ENCODE measurements around the gene PITPNM1. TPM values are rescaled to one million over a fixed set of nuclear protein-coding genes. Genes with fewer than 3 reads are reported as not detected.
A peak's percentile ranks its signal among the peaks of the same experiment; 100 is the strongest.

Gene PITPNM1
- total and polyA plus RNA-seq, 2 of the 13 experiments (the other 11 are each of a cell fraction or from before 2014, with no cell fraction given) = 8.2 to 8.5 TPM

DNA sequence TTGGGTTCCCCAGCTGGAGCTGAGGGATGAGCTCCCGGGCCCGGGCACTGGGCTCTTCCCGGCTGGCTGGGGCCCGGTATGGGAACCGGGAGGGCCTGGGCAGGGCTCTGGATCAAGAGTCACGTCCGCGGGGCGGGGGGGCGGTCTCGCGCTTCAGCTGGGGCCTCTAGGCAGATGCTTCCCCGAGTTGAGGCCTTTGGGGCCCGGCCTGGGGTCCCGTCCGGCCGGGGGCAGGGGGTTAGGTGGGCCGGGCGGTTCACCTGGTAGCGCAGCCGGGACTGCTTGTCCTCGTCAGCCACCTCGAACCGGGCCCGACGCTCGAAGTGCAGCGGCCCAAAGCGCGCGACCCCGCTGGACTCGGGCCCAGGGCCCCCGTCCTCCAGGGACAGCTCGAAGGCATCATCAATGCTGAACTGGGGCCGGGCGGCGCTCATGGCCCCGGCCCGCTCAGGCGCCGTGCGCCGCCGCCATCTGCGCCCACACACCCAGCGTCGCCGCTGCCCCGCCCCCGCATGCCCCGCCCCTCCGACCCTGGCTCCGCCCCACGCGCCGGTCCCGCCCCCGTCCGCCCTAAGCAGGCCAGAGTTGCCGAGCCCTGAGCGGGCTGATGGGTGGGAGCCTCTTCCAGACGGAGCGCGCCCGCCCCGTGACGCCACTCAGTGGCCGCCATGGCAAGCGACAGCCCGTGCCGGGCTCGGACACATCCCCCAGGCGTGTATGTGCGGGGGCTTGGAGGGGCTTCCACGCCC lies 36.2 kb downstream of the PITPNM1 start, which contains the start of gene TMEM134 (continued):
- TF ChIP-seq, protein P1, sequence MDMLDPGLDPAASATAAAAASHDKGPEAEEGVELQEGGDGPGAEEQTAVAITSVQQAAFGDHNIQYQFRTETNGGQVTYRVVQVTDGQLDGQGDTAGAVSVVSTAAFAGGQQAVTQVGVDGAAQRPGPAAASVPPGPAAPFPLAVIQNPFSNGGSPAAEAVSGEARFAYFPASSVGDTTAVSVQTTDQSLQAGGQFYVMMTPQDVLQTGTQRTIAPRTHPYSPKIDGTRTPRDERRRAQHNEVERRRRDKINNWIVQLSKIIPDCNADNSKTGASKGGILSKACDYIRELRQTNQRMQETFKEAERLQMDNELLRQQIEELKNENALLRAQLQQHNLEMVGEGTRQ (IDR thresholded peaks at IDR 0.05; ENCODE audit: low read depth, low read length) = no peak
- TF ChIP-seq, protein P1 (CRISPR knock-in tag; IDR thresholded peaks at IDR 0.05; ENCODE audit: borderline replicate concordance) = no peak
- TF ChIP-seq FOSL2 (CRISPR knock-in tag; IDR thresholded peaks at IDR 0.05) = peak; percentile 38
- no peak for TF ChIP-seq ZNF44 (CRISPR knock-in tag; IDR thresholded peaks at IDR 0.05)
- TF ChIP-seq, protein P2, sequence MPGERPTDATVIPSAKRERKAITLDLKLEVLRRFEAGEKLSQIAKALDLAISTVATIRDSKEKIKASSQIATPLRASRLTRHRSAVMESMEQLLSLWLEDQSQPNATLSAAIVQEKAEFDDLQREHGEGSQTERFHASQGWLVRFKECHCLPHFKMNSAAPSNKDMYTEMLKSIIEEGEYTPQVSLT (CRISPR knock-in tag; IDR thresholded peaks at IDR 0.05; ENCODE audit: borderline replicate concordance, low read depth) = no peak
- TF ChIP-seq RFX5 (IDR thresholded peaks at IDR 0.05; ENCODE audit: low read depth, low read length) = no peak
- TF ChIP-seq ZNF768 (CRISPR knock-in tag; IDR thresholded peaks at IDR 0.05) = peak; percentile 24; the same call in 1 of the 2 replicates
- TF ChIP-seq, protein P3, sequence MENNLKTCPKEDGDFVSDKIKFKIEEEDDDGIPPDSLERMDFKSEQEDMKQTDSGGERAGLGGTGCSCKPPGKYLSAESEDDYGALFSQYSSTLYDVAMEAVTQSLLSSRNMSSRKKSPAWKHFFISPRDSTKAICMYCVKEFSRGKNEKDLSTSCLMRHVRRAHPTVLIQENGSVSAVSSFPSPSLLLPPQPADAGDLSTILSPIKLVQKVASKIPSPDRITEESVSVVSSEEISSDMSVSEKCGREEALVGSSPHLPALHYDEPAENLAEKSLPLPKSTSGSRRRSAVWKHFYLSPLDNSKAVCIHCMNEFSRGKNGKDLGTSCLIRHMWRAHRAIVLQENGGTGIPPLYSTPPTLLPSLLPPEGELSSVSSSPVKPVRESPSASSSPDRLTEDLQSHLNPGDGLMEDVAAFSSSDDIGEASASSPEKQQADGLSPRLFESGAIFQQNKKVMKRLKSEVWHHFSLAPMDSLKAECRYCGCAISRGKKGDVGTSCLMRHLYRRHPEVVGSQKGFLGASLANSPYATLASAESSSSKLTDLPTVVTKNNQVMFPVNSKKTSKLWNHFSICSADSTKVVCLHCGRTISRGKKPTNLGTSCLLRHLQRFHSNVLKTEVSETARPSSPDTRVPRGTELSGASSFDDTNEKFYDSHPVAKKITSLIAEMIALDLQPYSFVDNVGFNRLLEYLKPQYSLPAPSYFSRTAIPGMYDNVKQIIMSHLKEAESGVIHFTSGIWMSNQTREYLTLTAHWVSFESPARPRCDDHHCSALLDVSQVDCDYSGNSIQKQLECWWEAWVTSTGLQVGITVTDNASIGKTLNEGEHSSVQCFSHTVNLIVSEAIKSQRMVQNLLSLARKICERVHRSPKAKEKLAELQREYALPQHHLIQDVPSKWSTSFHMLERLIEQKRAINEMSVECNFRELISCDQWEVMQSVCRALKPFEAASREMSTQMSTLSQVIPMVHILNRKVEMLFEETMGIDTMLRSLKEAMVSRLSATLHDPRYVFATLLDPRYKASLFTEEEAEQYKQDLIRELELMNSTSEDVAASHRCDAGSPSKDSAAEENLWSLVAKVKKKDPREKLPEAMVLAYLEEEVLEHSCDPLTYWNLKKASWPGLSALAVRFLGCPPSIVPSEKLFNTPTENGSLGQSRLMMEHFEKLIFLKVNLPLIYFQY (CRISPR knock-in tag; IDR thresholded peaks at IDR 0.05; ENCODE audit: borderline replicate concordance) = 0 out of 2 replicates have a peak, but pooled peaks have one; percentile 7
- TF ChIP-seq FOXA1 (IDR thresholded peaks at IDR 0.05) = no peak
- TF ChIP-seq FOXA1 (CRISPR knock-in tag; IDR thresholded peaks at IDR 0.05) = no peak
- no peak for TF ChIP-seq KDM4B (CRISPR knock-in tag; IDR thresholded peaks at IDR 0.05)
- peak; percentile 55; the same call in 1 of the 2 replicates for TF ChIP-seq ZMYM4 (CRISPR knock-in tag; IDR thresholded peaks at IDR 0.05)
- no peak for TF ChIP-seq ONECUT2 (CRISPR knock-in tag; IDR thresholded peaks at IDR 0.05)
- TF ChIP-seq SP2 (CRISPR knock-in tag; IDR thresholded peaks at IDR 0.05) = peak; percentile 71
- TF ChIP-seq, protein P4, sequence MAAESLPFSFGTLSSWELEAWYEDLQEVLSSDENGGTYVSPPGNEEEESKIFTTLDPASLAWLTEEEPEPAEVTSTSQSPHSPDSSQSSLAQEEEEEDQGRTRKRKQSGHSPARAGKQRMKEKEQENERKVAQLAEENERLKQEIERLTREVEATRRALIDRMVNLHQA (CRISPR knock-in tag; IDR thresholded peaks at IDR 0.05) = no peak
- TF ChIP-seq, protein P5, sequence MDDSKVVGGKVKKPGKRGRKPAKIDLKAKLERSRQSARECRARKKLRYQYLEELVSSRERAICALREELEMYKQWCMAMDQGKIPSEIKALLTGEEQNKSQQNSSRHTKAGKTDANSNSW (CRISPR knock-in tag; IDR thresholded peaks at IDR 0.05; ENCODE audit: borderline replicate concordance) = no peak
- TF ChIP-seq HDAC6 (IDR thresholded peaks at IDR 0.05; ENCODE audit: low read depth, low read length) = no peak
- no peak for TF ChIP-seq ZNF891 (CRISPR knock-in tag; IDR thresholded peaks at IDR 0.05)
- TF ChIP-seq, protein P6, sequence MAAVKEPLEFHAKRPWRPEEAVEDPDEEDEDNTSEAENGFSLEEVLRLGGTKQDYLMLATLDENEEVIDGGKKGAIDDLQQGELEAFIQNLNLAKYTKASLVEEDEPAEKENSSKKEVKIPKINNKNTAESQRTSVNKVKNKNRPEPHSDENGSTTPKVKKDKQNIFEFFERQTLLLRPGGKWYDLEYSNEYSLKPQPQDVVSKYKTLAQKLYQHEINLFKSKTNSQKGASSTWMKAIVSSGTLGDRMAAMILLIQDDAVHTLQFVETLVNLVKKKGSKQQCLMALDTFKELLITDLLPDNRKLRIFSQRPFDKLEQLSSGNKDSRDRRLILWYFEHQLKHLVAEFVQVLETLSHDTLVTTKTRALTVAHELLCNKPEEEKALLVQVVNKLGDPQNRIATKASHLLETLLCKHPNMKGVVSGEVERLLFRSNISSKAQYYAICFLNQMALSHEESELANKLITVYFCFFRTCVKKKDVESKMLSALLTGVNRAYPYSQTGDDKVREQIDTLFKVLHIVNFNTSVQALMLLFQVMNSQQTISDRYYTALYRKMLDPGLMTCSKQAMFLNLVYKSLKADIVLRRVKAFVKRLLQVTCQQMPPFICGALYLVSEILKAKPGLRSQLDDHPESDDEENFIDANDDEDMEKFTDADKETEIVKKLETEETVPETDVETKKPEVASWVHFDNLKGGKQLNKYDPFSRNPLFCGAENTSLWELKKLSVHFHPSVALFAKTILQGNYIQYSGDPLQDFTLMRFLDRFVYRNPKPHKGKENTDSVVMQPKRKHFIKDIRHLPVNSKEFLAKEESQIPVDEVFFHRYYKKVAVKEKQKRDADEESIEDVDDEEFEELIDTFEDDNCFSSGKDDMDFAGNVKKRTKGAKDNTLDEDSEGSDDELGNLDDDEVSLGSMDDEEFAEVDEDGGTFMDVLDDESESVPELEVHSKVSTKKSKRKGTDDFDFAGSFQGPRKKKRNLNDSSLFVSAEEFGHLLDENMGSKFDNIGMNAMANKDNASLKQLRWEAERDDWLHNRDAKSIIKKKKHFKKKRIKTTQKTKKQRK (IDR thresholded peaks at IDR 0.05; ENCODE audit: low read length) = no peak

Measured in HepG2 (cell line).